Upper lobe of right lung (tissue), 1 donor: ENCODE measurements around the gene LRRC3. TPM values are rescaled to one million over a fixed set of nuclear protein-coding genes. Genes with fewer than 3 reads are reported as not detected.

Experiments used
- ATAC-seq: fragments of 200-7000 bp; cut with Tn5 transposase; one replicate; pipeline ENCODE4 v1.9.1; 2020; ENCODE audit warnings: mild to moderate bottlenecking, moderate library complexity
- DNase-seq: peaks from one replicate; pipeline ENCODE4 v3.0.0-alpha.2; 2020
- H3K27ac ChIP-seq: fragments of 200-600 bp; one replicate; pipeline ENCODE4 v1.8.0; 2022
- H3K27me3 ChIP-seq: fragments of 200-600 bp; one replicate; pipeline ENCODE4 v1.8.0; 2022; ENCODE audit warnings: mild to moderate bottlenecking
- H3K36me3 ChIP-seq: fragments of 200-600 bp; one replicate; pipeline ENCODE4 v1.8.0; 2022
- H3K4me1 ChIP-seq: fragments of 200-600 bp; one replicate; pipeline ENCODE4 v1.8.0; 2022
- H3K4me3 ChIP-seq: fragments of 200-600 bp; one replicate; pipeline ENCODE4 v1.8.0; 2022; ENCODE audit warnings: mild to moderate bottlenecking
- H3K9me3 ChIP-seq: fragments of 200-600 bp; one replicate; pipeline ENCODE4 v1.8.0; 2022
- CTCF ChIP-seq: fragments of 200-600 bp; IDR thresholded peaks from one replicate; pipeline ENCODE4 v1.8.0; 2022; ENCODE audit warnings: antibody characterized with exemption
- intact Hi-C: fragments of 100-400 bp; cut with DNase I; formaldehyde crosslinking; loops from one replicate; pipeline ENCODE4 v1.11.0; 2022
- total RNA-seq: library from RNA; stranded (reverse); fragmentation: NEBNext Ultra II Directional; extraction: Animal tissue kit (Norgen Biotek cat#: 25700); gene quantifications from one replicate; pipeline ENCODE4 v1.2.1, GENCODE V29; 2021
- donor health status: DM: no; HTN: yes; CAD: no; lungs with severe emphysema.

Gene LRRC3
- total RNA-seq, 1 donor from 2014 or later = 3.6 TPM

GRCh38 chr21:44494418-44494817 is 39.1 kb downstream of the LRRC3 start:
- H3K4me3 ChIP-seq = no peak overlapping the region
- no peak for TF ChIP-seq CTCF
- DNase-seq (no peak), ATAC-seq (no peak)
- H3K27me3 ChIP-seq = no peaks in the 10 kb centered on the region
- peaks cover 9% of the 10 kb centered on the region for H3K9me3 ChIP-seq
- no peak overlapping the region for H3K27ac ChIP-seq
- intact Hi-C loops = no loop called here
- H3K4me1 ChIP-seq = no peaks in the 10 kb centered on the region
- no peaks in the 10 kb centered on the region for H3K36me3 ChIP-seq

- no peak for TF ChIP-seq CTCF
- DNase-seq (no peak), ATAC-seq (no peak)
- no peaks in the 10 kb centered on the region for H3K36me3 ChIP-seq
- H3K9me3 ChIP-seq = peaks cover 9% of the 10 kb centered on the region
- H3K4me3 ChIP-seq = no peak overlapping the region
- intact Hi-C loops = no loop called here
- H3K27ac ChIP-seq = no peak overlapping the region
- H3K27me3 ChIP-seq = no peaks in the 10 kb centered on the region
- no peaks in the 10 kb centered on the region for H3K4me1 ChIP-seq
Measured at GRCh38 chr21:44494956-44495355, 39.6 kb downstream of the LRRC3 start.

- Histone ChIP-seq H3K9me3 (peaks cover 9% of the 10 kb centered on the region), H3K4me3 (no peak overlapping the region), H3K27ac (peak overlapping the region; percentile 55), H3K27me3 (no peaks in the 10 kb centered on the region), H3K36me3 (no peaks in the 10 kb centered on the region), H3K4me1 (no peaks in the 10 kb centered on the region)
- TF ChIP-seq CTCF = no peak
- intact Hi-C loops = no loop called here
- ATAC-seq = no peak
- no peak for DNase-seq
Measured at GRCh38 chr21:44495611-44496563, 40.6 kb downstream of the LRRC3 start.

GRCh38 chr21:44496564-44497550 is 41.5 kb downstream of the LRRC3 start:
- Histone ChIP-seq H3K4me1 (no peaks in the 10 kb centered on the region), H3K4me3 (no peak overlapping the region), H3K36me3 (no peaks in the 10 kb centered on the region), H3K27ac (peak overlapping the region; percentile 55), H3K9me3 (peaks cover 9% of the 10 kb centered on the region), H3K27me3 (no peaks in the 10 kb centered on the region)
- ATAC-seq (peak; percentile 19), DNase-seq (no peak)
- intact Hi-C loops = no loop called here
- TF ChIP-seq CTCF = no peak

GRCh38 chr21:44497703-44498126 is 42.4 kb downstream of the LRRC3 start:
- DNase-seq (no peak), ATAC-seq (peak; percentile 46)
- TF ChIP-seq CTCF = no peak
- H3K9me3 ChIP-seq = peaks cover 5% of the 10 kb centered on the region
- H3K27ac ChIP-seq = peak overlapping the region; percentile 55
- no peaks in the 10 kb centered on the region for H3K36me3 ChIP-seq
- intact Hi-C loops = no loop called here
- H3K27me3 ChIP-seq = no peaks in the 10 kb centered on the region
- H3K4me1 ChIP-seq = no peaks in the 10 kb centered on the region
- H3K4me3 ChIP-seq = no peak overlapping the region
